Right lobe of liver (tissue), 4 donors: Measurements from ENCODE around the gene INSYN2B.

Experiments used
- CTCF ChIP-seq, 4 donors: fragments of 200-600 bp in 3 of 4; fragments of 450-650 bp in 1 of 4; IDR thresholded peaks; one replicate each; pipeline versions ENCODE4 v1.5.1 to v1.8.0; 2016 to 2022; ENCODE audit warnings: antibody characterized with exemption in 4 of 4, mild to moderate bottlenecking in 2 of 4
- POLR2A ChIP-seq: fragments of 450-650 bp; IDR thresholded peaks from one replicate; pipeline ENCODE4 v1.6.1; 2017; ENCODE audit warnings: antibody characterized with exemption, mild to moderate bottlenecking
- donor health status: DM: no; HTN: no; CAD: no.
- donor health status: DM: no; HTN: no; CAD: no.
- donor health status: DM: no; HTN: yes; CAD: no.

- TF ChIP-seq POLR2A, result no peak
- TF ChIP-seq CTCF (IDR thresholded peaks at IDR 0.05), result no peak
These were observed 105.1 kb downstream of the INSYN2B start for GRCh38 chr5:169875091-169875728.
